Measurements from ENCODE around the gene TFR2.

Gene TFR2

DNA sequence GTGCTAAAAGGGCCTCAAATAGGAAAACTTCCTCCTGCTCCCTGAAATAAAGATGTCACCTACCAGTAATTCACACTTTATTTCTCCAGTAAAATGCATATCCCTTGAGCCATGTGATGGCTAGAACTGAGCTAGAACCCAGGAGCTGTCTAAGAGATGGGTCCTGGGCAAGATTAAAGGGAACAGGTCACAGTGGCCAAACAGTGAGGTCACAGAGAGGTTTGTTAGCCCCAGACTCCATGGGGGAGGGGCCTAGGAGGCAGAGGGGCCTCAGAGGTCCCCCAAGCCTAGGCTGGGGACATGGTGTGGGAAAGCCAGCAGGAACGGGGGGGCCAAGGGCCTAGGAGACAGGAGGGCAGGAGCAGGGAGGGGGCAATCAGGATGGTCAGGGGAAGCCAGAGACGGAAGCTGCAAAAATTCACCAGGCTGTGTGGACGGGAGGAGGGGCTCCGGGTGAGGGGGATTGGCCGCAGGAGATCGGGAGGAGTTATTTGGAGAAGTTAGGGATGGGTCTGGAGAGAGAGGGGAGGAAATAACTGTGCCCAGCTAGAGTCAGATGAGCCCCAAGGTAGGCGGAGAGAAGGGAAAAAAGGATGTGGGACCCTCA lies 51.9 kb downstream of the TFR2 start:
- in situ Hi-C loops (cut with MboI; ENCODE audit: low sequenced_read_pairs), result no loop called here

- in situ Hi-C loops (cut with MboI; ENCODE audit: low sequenced_read_pairs), result no loop called here
Measured at GRCh38 chr7:100588438-100588837, 52.9 kb downstream of the TFR2 start.

DNA sequence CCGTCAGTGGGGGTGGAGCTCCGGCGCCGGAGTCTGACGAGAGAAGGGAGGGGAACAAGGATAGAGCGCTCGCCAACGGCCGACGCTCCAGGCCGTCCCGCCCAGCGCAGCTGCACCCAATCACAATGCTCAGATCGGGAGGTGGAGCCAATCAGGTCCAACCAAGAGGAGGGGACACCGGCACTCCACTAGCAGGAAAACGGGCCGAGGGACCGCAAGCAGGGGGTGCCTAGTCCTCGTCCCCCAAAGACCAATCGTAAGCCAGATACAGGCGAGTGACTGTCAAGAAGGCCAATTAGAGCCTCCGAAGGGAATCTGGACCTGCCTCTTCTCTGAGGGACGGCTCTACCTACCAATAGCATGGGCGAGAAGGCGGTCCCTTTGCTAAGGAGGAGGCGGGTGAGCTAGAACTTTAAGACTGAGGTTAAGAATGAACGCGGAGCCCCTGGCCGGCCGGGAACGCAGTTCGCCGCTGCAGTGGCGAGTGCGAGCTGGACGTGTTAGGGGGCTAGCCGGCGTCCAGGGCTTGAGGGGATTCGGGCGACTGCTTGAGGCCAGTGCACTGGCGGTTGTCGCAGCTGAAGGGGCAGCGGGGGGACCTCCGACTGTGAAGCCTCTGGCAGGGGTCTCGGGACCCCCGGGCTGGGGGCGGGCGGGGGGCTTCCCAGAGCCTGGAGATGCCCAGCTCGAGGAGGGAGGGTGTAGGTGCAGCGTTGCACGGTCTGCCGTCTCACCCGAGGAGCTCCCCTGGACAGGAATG lies 54.9 kb downstream of the TFR2 start, which contains the start of gene FBXO24:
FBXO24 (plus strand) TSS at position 63 of the 760 bp plus-strand sequence; CDS start at position 361, 298 bp downstream.
- in situ Hi-C loops (cut with MboI; ENCODE audit: low sequenced_read_pairs), result no loop called here

- in situ Hi-C loops (cut with MboI; ENCODE audit: low sequenced_read_pairs), result no loop called here
Measured at GRCh38 chr7:100585511-100586265, 55.7 kb downstream of the TFR2 start, which contains the start of gene LRCH4. Gene LRCH4 (minus strand): TSS chr7:100586129. CDS start chr7:100586100, 29 bp downstream.

DNA sequence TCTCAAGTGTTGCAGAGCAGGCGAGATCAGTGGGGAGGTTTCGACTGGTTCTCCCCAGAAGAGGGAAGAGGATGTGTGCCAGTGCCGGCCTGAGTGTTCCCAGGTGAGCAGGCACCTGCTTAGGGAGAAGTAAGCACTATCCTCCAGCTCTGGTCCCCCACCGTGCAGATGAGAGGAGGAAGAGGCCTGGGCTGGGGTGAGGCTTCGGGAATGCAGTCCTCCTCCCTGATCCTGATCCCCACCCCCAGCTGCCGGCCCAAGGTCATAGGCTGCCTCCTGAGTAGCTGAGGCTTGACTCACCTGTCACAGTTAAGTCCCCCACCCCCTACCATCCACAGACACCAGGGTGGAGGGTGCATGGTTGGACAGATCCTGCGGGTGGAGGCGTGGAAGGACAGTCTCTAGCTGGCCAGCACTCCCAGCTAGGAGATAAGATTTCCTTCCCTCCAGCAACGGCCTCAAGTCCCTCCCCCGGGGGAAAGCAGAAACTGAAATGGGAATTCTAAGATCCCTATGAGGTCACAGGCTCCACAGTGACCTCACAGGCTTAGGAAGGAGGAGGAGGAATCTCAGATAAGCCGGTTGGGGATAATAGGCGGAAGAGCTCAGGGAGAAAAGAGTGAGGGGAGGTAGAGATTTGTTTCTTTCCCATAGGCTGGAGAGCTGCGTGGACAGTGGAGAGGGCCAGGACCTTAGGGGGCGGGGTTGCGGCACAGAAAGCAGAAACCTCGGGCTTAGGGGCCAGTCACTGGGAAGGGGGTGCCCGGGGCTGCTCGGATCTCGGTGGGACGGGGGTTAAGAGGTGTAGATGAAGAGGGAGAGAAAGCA lies 56.5 kb downstream of the TFR2 start:
- in situ Hi-C loops (cut with MboI; ENCODE audit: low sequenced_read_pairs), result no loop called here

DNA sequence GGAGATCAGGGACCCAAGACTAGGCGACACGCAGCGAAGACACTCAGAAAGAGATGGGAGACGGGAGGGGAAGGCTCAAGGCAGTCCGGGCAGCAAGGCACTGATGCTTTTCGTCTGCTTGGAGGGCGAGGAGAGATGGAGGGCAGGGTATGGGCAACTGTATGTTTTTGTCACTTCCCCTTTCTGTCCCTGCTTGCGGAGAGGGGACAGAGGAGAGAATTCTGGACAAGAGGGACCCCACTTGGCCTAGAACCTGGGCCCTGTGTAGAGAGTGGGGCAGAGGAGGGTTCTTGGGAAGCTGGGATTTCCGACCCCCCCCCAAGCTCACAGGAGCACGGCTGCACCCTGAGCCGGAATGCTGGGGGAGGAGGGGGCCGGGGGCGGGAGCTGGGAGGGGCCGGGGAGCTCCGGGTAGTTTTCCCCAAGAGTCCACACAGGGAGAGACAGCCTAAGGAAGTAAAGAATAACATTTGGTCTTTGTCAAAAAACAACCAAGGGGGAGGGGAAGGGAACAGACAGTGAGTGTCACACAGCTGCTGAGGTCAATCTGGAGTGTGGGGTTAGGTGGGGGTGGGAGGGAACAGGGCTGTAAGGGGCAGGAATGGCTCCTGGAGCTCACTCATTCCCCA lies 57.2 kb downstream of the TFR2 start:
- in situ Hi-C loops (cut with MboI; ENCODE audit: low sequenced_read_pairs), result no loop called here

GRCh38 chr7:100583132-100584053 lies 58.0 kb downstream of the TFR2 start:
- in situ Hi-C loops (cut with MboI; ENCODE audit: low sequenced_read_pairs), result no loop called here

- in situ Hi-C loops (cut with MboI; ENCODE audit: low sequenced_read_pairs), result no loop called here
Measured at GRCh38 chr7:100582650-100583049, 58.7 kb downstream of the TFR2 start.

GRCh38 chr7:100582041-100582579 lies 59.2 kb downstream of the TFR2 start:
- in situ Hi-C loops (cut with MboI; ENCODE audit: low sequenced_read_pairs), result no loop called here

GRCh38 chr7:100580466-100581283 lies 60.7 kb downstream of the TFR2 start:
- in situ Hi-C loops (cut with MboI; ENCODE audit: low sequenced_read_pairs), result no loop called here

GRCh38 chr7:100578246-100579183 lies 62.8 kb downstream of the TFR2 start:
- in situ Hi-C loops (cut with MboI; ENCODE audit: low sequenced_read_pairs), result loop anchor here (10.0 kb wide), 1 partner anchor 106 kb away; no protein-coding TSS in a partner anchor

DNA sequence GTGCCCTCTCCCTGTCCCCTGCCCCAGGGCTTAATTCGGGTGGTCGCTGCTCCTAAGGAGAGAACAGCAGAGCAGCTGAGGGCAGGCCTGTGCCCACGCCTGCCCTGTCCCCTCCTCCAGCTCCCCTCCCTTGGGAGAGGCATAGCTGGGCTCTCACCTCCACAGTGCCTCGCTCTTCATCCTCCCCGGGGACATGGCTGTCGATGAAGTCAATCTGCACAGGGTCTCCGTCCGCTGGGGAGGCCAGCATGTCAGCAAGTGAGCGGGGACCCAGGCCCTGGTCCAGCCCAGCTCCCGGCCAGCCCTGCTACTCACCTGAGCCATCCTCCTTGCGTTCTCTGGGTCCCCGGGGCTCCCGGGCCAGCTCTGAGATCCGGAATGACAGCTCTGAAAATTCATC lies 63.8 kb downstream of the TFR2 start:
- in situ Hi-C loops (cut with MboI; ENCODE audit: low sequenced_read_pairs), result loop anchor here (10.0 kb wide), 1 partner anchor 107 kb away; no protein-coding TSS in a partner anchor

DNA sequence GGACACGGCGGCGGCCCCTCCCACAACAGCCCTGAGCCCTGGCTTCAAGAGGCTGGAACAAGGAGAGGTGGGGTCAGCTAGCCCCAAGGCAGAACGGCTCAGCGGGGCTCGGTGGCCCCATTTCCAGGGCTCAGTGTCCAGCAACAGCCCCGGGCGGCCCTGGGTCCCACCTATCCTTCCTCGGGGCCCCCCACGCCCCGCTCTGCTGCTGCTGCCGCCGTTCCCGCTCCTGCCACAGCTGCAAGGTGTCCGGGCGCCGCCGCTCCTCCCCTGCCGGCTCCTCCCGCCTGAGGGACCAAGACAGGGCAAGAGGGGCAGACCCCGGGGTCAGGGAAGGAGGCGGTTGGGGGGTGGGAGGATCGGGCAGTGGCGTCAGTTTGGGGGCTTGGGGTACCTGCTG lies 64.2 kb downstream of the TFR2 start:
- in situ Hi-C loops (cut with MboI; ENCODE audit: low sequenced_read_pairs), result loop anchor here (10.0 kb wide), 1 partner anchor 108 kb away; no protein-coding TSS in a partner anchor

DNA sequence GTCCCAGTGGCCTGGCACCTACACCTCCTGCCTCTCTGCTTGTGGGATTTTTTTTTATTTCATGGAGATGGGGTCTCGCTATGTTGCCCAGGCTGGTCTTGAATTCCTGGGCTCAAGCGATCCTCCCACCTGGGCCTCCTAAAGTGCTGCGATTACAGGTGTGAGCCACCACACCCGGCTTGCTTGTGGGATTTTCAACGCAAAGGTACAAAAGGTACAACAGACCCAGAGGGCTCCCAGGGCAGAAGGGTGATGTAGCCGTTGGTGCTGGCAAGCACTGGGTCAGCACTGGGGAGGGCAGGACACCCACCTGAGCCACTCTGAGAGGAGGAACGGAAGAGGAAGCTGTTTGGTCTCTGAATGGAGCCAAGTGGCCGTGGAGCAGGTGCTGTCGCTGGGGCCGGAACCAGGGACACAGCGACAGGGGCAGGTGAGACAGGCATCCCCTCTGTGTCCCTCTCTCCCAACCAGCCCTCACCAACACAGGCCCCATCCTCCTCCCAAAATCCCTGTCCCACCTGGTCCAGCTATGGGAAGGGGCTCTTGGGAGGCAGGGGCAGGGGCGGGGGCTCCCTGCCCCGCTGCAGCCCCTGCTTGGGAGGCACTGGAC lies 64.9 kb downstream of the TFR2 start:
- in situ Hi-C loops (cut with MboI; ENCODE audit: low sequenced_read_pairs), result loop anchor here (10.0 kb wide), 1 partner anchor 108 kb away; no protein-coding TSS in a partner anchor

GRCh38 chr7:100575746-100576383 lies 65.5 kb downstream of the TFR2 start:
- in situ Hi-C loops (cut with MboI; ENCODE audit: low sequenced_read_pairs), result loop anchor here (10.0 kb wide), 1 partner anchor 109 kb away; no protein-coding TSS in a partner anchor

- in situ Hi-C loops (cut with MboI; ENCODE audit: low sequenced_read_pairs), result loop anchor here (10.0 kb wide), 1 partner anchor 110 kb away; no protein-coding TSS in a partner anchor
Measured at GRCh38 chr7:100575206-100575631, 66.1 kb downstream of the TFR2 start.
